HepG2 (cell line): Measurements from ENCODE around the gene SLC16A13. TPM values are rescaled to one million over a fixed set of nuclear protein-coding genes. Genes with fewer than 3 reads are reported as not detected.

Source experiments
- ATF5 ChIP-seq: sonication (generic); formaldehyde crosslinking; IDR thresholded peaks from 2 replicates; pipeline ENCODE4 v1.4.0; 2020; ENCODE audit warnings: mild to moderate bottlenecking, low read depth, missing genetic modification reagents
- CHD2 ChIP-seq: IDR thresholded peaks from 2 replicates; pipeline ENCODE4 v1.6.1; 2011; ENCODE audit warnings: low read depth, low read length, improper control_type of control experiment
- DNMT1 ChIP-seq: sonication (generic); formaldehyde crosslinking; IDR thresholded peaks from 2 replicates; pipeline ENCODE4 v1.5.1; 2020; ENCODE audit warnings: mild to moderate bottlenecking, missing genetic modification reagents
- FOSL1 ChIP-seq: sonication (generic); formaldehyde crosslinking; IDR thresholded peaks from 2 replicates; pipeline ENCODE4 v1.9.0; 2021; ENCODE audit warnings: missing genetic modification reagents, borderline replicate concordance
- GTF3A ChIP-seq: sonication (generic); formaldehyde crosslinking; conservative IDR thresholded peaks from 2 replicates; pipeline ENCODE4 v1.4.0; 2020; ENCODE audit warnings: mild to moderate bottlenecking, missing genetic modification reagents
- HOXA9 ChIP-seq: sonication (generic); formaldehyde crosslinking; IDR thresholded peaks from 2 replicates; pipeline ENCODE4 v1.8.1; 2022; ENCODE audit warnings: missing genetic modification reagents, mild to moderate bottlenecking, moderate library complexity, borderline replicate concordance
- IRX3 ChIP-seq: sonication (generic); formaldehyde crosslinking; IDR thresholded peaks from 2 replicates; pipeline ENCODE4 v1.8.1; 2023; ENCODE audit warnings: mild to moderate bottlenecking, low read depth, missing genetic modification reagents, borderline replicate concordance
- MLX ChIP-seq: IDR thresholded peaks from 2 replicates; pipeline ENCODE4 v1.6.1; 2016
- MYNN ChIP-seq: sonication (generic); formaldehyde crosslinking; IDR thresholded peaks from 2 replicates; pipeline ENCODE4 v1.4.0; 2020; ENCODE audit warnings: mild to moderate bottlenecking, low read depth, missing genetic modification reagents
- PAXIP1 ChIP-seq: sonication (generic); formaldehyde crosslinking; conservative IDR thresholded peaks from 2 replicates; pipeline ENCODE4 v1.4.0; 2020; ENCODE audit warnings: mild to moderate bottlenecking, missing genetic modification reagents, moderate library complexity
- REXO4 ChIP-seq: sonication (generic); formaldehyde crosslinking; IDR thresholded peaks from 2 replicates; pipeline ENCODE4 v1.8.0; 2022; ENCODE audit warnings: missing genetic modification reagents, mild to moderate bottlenecking, borderline replicate concordance
- SOX13 ChIP-seq, 3 experiments: fragments of 450-650 bp in 1 of 3; sonication (generic) in 1 of 3; formaldehyde crosslinking in 1 of 3; IDR thresholded peaks in 2 of 3; conservative IDR thresholded peaks in 1 of 3; 2 replicates each; pipeline versions ENCODE4 v1.5.0 to v1.6.1; 2016 to 2020; ENCODE audit warnings: antibody characterized with exemption in 1 of 3, mild to moderate bottlenecking in 1 of 3, missing compliant biosample characterization in 1 of 3, missing genetic modification reagents in 1 of 3, moderate library complexity in 1 of 3
- SPEN ChIP-seq: sonication (generic); formaldehyde crosslinking; IDR thresholded peaks from 2 replicates; pipeline ENCODE4 v1.5.1; 2020; ENCODE audit warnings: low read depth, mild to moderate bottlenecking, missing genetic modification reagents
- SYNCRIP ChIP-seq: fragments of 200-400 bp; formaldehyde crosslinking; IDR thresholded peaks from 2 replicates; pipeline ENCODE4 v1.6.1; 2018; ENCODE audit warnings: mild to moderate bottlenecking, low read depth, low read length; ENCODE audit not compliant: insufficient read depth
- TERF1 ChIP-seq: sonication (generic); formaldehyde crosslinking; IDR thresholded peaks from 2 replicates; pipeline ENCODE4 v1.8.0; 2022; ENCODE audit warnings: mild to moderate bottlenecking, missing genetic modification reagents, moderate library complexity
- TFAP4 ChIP-seq: sonication (generic); IDR thresholded peaks from 2 replicates; pipeline ENCODE4 v1.6.1; 2016; ENCODE audit warnings: low read depth, borderline replicate concordance
- ZKSCAN8 ChIP-seq: IDR thresholded peaks from 2 replicates; pipeline ENCODE4 v1.6.1; 2016; ENCODE audit warnings: borderline replicate concordance, missing genetic modification reagents, missing compliant biosample characterization
- ZNF136 ChIP-seq: sonication (generic); formaldehyde crosslinking; IDR thresholded peaks from 2 replicates; pipeline ENCODE4 v1.8.1; 2022; ENCODE audit warnings: low read depth, mild to moderate bottlenecking, moderate library complexity, missing genetic modification reagents
- ZNF333 ChIP-seq: sonication (generic); formaldehyde crosslinking; IDR thresholded peaks from 2 replicates; pipeline ENCODE4 v1.4.0; 2020; ENCODE audit warnings: mild to moderate bottlenecking, missing genetic modification reagents, borderline replicate concordance
- ZNF432 ChIP-seq: sonication (generic); formaldehyde crosslinking; IDR thresholded peaks from 2 replicates; pipeline ENCODE4 v1.5.0; 2020; ENCODE audit warnings: missing genetic modification reagents, mild to moderate bottlenecking, borderline replicate concordance
- ZNF678 ChIP-seq: sonication (generic); formaldehyde crosslinking; IDR thresholded peaks from 2 replicates; pipeline ENCODE4 v1.4.0; 2020; ENCODE audit warnings: mild to moderate bottlenecking, missing genetic modification reagents
- ZNF850 ChIP-seq: sonication (generic); formaldehyde crosslinking; conservative IDR thresholded peaks from 2 replicates; pipeline ENCODE4 v1.9.0; 2021; ENCODE audit warnings: mild to moderate bottlenecking, missing genetic modification reagents
- polyA plus RNA-seq, 8 experiments: library from polyadenylated mRNA; depleted of rRNA in 3 of 8; stranded (reverse) in 7 of 8; unstranded in 1 of 8; fragments of >200 nt; fragmentation: Illumina TruSeq in 4 of 8; extraction: Trizol in 4 of 8; gene quantifications; 2 replicates each; pipeline versions ENCODE4 v1.2.1 to v1.2.3, GENCODE V29; 2011 to 2016; ENCODE audit warnings: low read depth in 4 of 8, missing spikeins in 1 of 8, mixed read lengths in 1 of 8; ENCODE audit not compliant: insufficient read depth in 1 of 8
- total RNA-seq, 5 experiments: library from RNA; depleted of rRNA; stranded (reverse); fragments of >200 nt; fragmentation: Illumina TruSeq; extraction: Trizol; gene quantifications; 2 replicates each; pipeline ENCODE4 v1.2.3, GENCODE V29; 2016; ENCODE audit warnings: low read depth in 1 of 5

Gene SLC16A13
- total and polyA plus RNA-seq, 2 of the 13 experiments (the other 11 are each of a cell fraction or from before 2014, with no cell fraction given): 2.2 to 3.0 TPM

- TF ChIP-seq TFAP4: 0 out of 2 replicates have a peak, but pooled peaks have one; percentile 2
- TF ChIP-seq SYNCRIP: no peak
- 0 out of 2 replicates have a peak, but pooled peaks have one; percentile 38 for TF ChIP-seq DNMT1 (CRISPR knock-in tag)
- TF ChIP-seq MYNN (CRISPR knock-in tag): no peak
- TF ChIP-seq ZKSCAN8 (CRISPR knock-in tag): no peak; the same call in 1 of the 2 replicates
- peak; percentile 88 for TF ChIP-seq SPEN
- no peak for TF ChIP-seq ZNF136 (CRISPR knock-in tag)
- peak; percentile 60 for TF ChIP-seq PAXIP1 (CRISPR knock-in tag)
- no peak for TF ChIP-seq ZNF678 (CRISPR knock-in tag)
- no peak for TF ChIP-seq GTF3A (CRISPR knock-in tag)
- no peak for TF ChIP-seq HOXA9 (CRISPR knock-in tag)
- TF ChIP-seq FOSL1 (CRISPR knock-in tag): no peak
- no peak for TF ChIP-seq MLX (CRISPR knock-in tag)
- TF ChIP-seq SOX13 (IDR thresholded peaks at IDR 0.05): no peak
- TF ChIP-seq SOX13 (CRISPR knock-in tag; conservative IDR thresholded peaks at IDR 0.05 in 1 of 2, IDR thresholded peaks at IDR 0.05 in 1 of 2): no peak; a peak in 1 of 4 replicates
- TF ChIP-seq ATF5 (CRISPR knock-in tag): no peak
- TF ChIP-seq ZNF850: no peak
- no peak for TF ChIP-seq CHD2
- no peak for TF ChIP-seq TERF1
- TF ChIP-seq ZNF333: 0 out of 2 replicates have a peak, but pooled peaks have one; percentile 6
- no peak for TF ChIP-seq REXO4 (CRISPR knock-in tag)
- TF ChIP-seq IRX3 (CRISPR knock-in tag): no peak
- TF ChIP-seq ZNF432: no peak
Measured at GRCh38 chr17:7014261-7014994, 21.4 kb upstream of the SLC16A13 start (continued).
